ENCODE measurements around the gene TYRP1.

Gene TYRP1, protein sequence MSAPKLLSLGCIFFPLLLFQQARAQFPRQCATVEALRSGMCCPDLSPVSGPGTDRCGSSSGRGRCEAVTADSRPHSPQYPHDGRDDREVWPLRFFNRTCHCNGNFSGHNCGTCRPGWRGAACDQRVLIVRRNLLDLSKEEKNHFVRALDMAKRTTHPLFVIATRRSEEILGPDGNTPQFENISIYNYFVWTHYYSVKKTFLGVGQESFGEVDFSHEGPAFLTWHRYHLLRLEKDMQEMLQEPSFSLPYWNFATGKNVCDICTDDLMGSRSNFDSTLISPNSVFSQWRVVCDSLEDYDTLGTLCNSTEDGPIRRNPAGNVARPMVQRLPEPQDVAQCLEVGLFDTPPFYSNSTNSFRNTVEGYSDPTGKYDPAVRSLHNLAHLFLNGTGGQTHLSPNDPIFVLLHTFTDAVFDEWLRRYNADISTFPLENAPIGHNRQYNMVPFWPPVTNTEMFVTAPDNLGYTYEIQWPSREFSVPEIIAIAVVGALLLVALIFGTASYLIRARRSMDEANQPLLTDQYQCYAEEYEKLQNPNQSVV

DNA sequence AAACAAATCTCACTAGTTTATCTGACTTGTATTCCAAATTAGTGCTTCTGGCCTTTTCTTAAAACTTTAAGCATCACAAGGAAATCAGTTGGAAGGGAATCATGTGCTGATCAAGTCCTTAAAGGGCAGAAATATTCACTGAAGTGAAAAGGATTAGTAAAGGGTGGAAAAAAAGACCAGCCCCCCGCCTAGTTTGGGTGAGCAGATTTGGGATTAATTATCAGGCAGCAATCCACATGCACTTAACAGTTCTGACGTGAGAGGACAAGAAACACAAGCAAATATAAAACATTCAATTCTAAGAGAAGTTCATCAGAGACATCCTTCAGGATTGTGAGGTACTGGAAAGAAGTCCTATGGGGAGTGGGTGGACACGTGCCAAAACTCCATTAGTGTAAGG, at the start of gene TYRP1:
TYRP1 (plus strand) TSS at position 245 of the 400 bp plus-strand sequence. CDS start 612 bp downstream, outside the sequence.
- Histone ChIP-seq H3K27me3 (ENCODE audit: control insufficient read depth, insufficient read depth, low read length) (no peaks in the 10 kb centered on the region), H3K36me3 (ENCODE audit: control insufficient read depth, insufficient read depth, low read length) (no peaks in the 10 kb centered on the region), H3K9me3 (ENCODE audit: control insufficient read depth, low read length) (no peaks in the 10 kb centered on the region), H3K9ac (ENCODE audit: low read length) (no peak within 1 kb of the TSS), H3K4me3 (ENCODE audit: low read length) (no peak within 1 kb of the TSS), H3K4me1 (ENCODE audit: control insufficient read depth, insufficient read depth, low read length) (no peaks in the 10 kb centered on the region)

GRCh38 chr9:12643686-12644085, 49.5 kb upstream of the TYRP1 start:
- H3K4me1 ChIP-seq (ENCODE audit: control insufficient read depth, insufficient read depth, low read length): no peaks in the 10 kb centered on the region
- no peaks in the 10 kb centered on the region for H3K36me3 ChIP-seq (ENCODE audit: control insufficient read depth, insufficient read depth, low read length)
- H3K27me3 ChIP-seq (ENCODE audit: control insufficient read depth, insufficient read depth, low read length): no peaks in the 10 kb centered on the region
- H3K4me3 ChIP-seq (ENCODE audit: low read length): no peak overlapping the region
- no peaks in the 10 kb centered on the region for H3K9me3 ChIP-seq (ENCODE audit: control insufficient read depth, low read length)
- no peak overlapping the region for H3K9ac ChIP-seq (ENCODE audit: low read length)

GRCh38 chr9:12648925-12649324, 44.3 kb upstream of the TYRP1 start:
- H3K9me3 ChIP-seq (ENCODE audit: control insufficient read depth, low read length): no peaks in the 10 kb centered on the region
- H3K36me3 ChIP-seq (ENCODE audit: control insufficient read depth, insufficient read depth, low read length): no peaks in the 10 kb centered on the region

GRCh38 chr9:12651125-12651524, 42.1 kb upstream of the TYRP1 start:
- no peak overlapping the region for H3K4me3 ChIP-seq (ENCODE audit: low read length)
- H3K4me1 ChIP-seq (ENCODE audit: control insufficient read depth, insufficient read depth, low read length): no peaks in the 10 kb centered on the region
- H3K27me3 ChIP-seq (ENCODE audit: control insufficient read depth, insufficient read depth, low read length): no peaks in the 10 kb centered on the region
- H3K9ac ChIP-seq (ENCODE audit: low read length): no peak overlapping the region
- H3K9me3 ChIP-seq (ENCODE audit: control insufficient read depth, low read length): no peaks in the 10 kb centered on the region
- no peaks in the 10 kb centered on the region for H3K36me3 ChIP-seq (ENCODE audit: control insufficient read depth, insufficient read depth, low read length)

More at GRCh38 chr9:12648925-12649324, 44.3 kb upstream of the TYRP1 start:
- Histone ChIP-seq H3K9ac (ENCODE audit: low read length) (no peak overlapping the region), H3K27me3 (ENCODE audit: control insufficient read depth, insufficient read depth, low read length) (no peaks in the 10 kb centered on the region), H3K4me3 (ENCODE audit: low read length) (no peak overlapping the region), H3K4me1 (ENCODE audit: control insufficient read depth, insufficient read depth, low read length) (no peaks in the 10 kb centered on the region)

DNA sequence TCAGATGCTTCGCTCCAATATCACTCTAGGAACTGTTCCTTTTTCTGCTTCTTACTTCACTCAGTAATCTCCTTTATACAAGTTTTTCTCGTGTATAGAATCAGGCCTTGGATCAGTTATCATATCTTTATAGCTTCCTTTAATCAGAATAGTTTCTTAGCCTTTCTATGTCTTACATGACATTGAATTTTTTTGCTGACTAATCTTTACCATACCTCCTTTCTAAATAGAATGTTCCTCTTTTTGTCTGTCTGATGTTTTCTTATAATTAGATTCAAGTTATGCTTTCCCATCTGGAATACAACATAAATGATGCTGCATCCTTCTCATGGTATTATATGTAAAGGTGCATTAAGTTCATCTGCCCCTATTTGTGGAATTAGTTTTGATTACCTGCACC, 40.2 kb upstream of the TYRP1 start:
- Histone ChIP-seq H3K4me3 (ENCODE audit: low read length) (no peak overlapping the region), H3K36me3 (ENCODE audit: control insufficient read depth, insufficient read depth, low read length) (no peaks in the 10 kb centered on the region), H3K27me3 (ENCODE audit: control insufficient read depth, insufficient read depth, low read length) (no peaks in the 10 kb centered on the region), H3K4me1 (ENCODE audit: control insufficient read depth, insufficient read depth, low read length) (no peaks in the 10 kb centered on the region), H3K9ac (ENCODE audit: low read length) (no peak overlapping the region), H3K9me3 (ENCODE audit: control insufficient read depth, low read length) (no peaks in the 10 kb centered on the region)

- Histone ChIP-seq H3K4me3 (ENCODE audit: low read length) (no peak overlapping the region), H3K9me3 (ENCODE audit: control insufficient read depth, low read length) (no peaks in the 10 kb centered on the region), H3K27me3 (ENCODE audit: control insufficient read depth, insufficient read depth, low read length) (no peaks in the 10 kb centered on the region), H3K4me1 (ENCODE audit: control insufficient read depth, insufficient read depth, low read length) (no peaks in the 10 kb centered on the region), H3K36me3 (ENCODE audit: control insufficient read depth, insufficient read depth, low read length) (no peaks in the 10 kb centered on the region), H3K9ac (ENCODE audit: low read length) (no peak overlapping the region)
Observed at GRCh38 chr9:12656803-12657202, 36.4 kb upstream of the TYRP1 start.

- Histone ChIP-seq H3K36me3 (ENCODE audit: control insufficient read depth, insufficient read depth, low read length) (no peaks in the 10 kb centered on the region), H3K9ac (ENCODE audit: low read length) (no peak overlapping the region), H3K4me1 (ENCODE audit: control insufficient read depth, insufficient read depth, low read length) (no peaks in the 10 kb centered on the region), H3K9me3 (ENCODE audit: control insufficient read depth, low read length) (no peaks in the 10 kb centered on the region), H3K27me3 (ENCODE audit: control insufficient read depth, insufficient read depth, low read length) (no peaks in the 10 kb centered on the region), H3K4me3 (ENCODE audit: low read length) (no peak overlapping the region)
Observed at GRCh38 chr9:12657233-12657632, 36.0 kb upstream of the TYRP1 start.

DNA sequence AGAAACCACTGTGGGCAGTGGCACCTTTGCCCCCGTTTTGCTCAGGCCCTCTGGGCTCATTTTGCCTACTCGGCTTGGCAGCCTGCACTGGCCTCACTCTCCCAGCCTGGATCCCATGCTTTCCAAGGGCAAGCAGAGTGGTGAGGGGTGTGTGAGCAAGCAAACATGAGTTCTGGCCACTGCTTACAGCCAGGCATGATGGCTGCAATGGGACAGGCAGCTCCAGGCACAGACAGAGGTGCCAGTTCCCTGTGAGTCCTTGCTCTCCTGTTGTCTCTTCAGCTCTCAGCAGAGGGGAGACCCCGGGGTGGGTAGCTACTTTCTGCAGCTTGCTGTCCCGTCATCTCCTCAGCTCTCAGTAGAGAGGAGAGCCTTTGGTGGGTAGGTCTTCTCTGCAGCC, 35.2 kb upstream of the TYRP1 start:
- Histone ChIP-seq H3K9me3 (ENCODE audit: control insufficient read depth, low read length) (no peaks in the 10 kb centered on the region), H3K36me3 (ENCODE audit: control insufficient read depth, insufficient read depth, low read length) (no peaks in the 10 kb centered on the region), H3K27me3 (ENCODE audit: control insufficient read depth, insufficient read depth, low read length) (no peaks in the 10 kb centered on the region)

DNA sequence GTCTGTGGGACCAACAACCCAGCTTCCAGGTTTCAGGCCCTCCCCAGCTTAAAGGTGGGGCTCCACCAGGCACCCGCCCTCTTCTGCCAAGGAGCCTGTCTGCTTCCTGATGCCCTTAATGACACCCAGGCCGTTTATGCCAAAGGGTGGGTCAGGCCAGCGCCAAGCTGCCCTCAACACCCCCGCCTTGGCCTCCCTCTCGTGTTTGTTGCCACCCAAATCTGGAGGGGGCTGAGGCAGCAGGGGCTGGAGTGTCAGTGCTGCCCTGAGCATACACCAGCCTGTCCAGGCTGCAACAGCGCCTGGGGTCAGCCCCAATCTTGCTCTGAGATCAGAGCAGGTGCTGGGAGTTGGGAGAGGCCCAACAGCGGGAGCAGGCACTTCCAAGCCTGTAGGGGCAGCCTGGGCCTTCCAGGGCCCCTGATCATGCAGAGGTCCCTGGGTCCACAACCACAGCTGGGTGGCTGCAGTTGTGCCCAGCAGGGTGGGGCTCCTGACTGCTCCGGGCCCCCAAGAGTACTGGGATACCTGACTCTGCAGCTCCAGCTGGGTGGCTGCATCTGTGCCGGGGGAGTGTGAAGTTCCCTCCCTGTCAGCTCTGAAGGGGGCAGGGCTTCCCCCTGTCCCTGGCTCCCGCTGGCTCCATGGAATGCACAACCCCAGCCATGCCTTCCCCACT, 34.5 kb upstream of the TYRP1 start:
- Histone ChIP-seq H3K4me3 (ENCODE audit: low read length) (no peak overlapping the region), H3K9me3 (ENCODE audit: control insufficient read depth, low read length) (no peaks in the 10 kb centered on the region), H3K27me3 (ENCODE audit: control insufficient read depth, insufficient read depth, low read length) (no peaks in the 10 kb centered on the region), H3K36me3 (ENCODE audit: control insufficient read depth, insufficient read depth, low read length) (no peaks in the 10 kb centered on the region), H3K9ac (ENCODE audit: low read length) (no peak overlapping the region), H3K4me1 (ENCODE audit: control insufficient read depth, insufficient read depth, low read length) (no peaks in the 10 kb centered on the region)

More for the DNA sequence above, 35.2 kb upstream of the TYRP1 start:
- Histone ChIP-seq H3K9ac (ENCODE audit: low read length) (no peak overlapping the region), H3K4me1 (ENCODE audit: control insufficient read depth, insufficient read depth, low read length) (no peaks in the 10 kb centered on the region), H3K4me3 (ENCODE audit: low read length) (no peak overlapping the region)

GRCh38 chr9:12659220-12659619, 34.0 kb upstream of the TYRP1 start:
- no peaks in the 10 kb centered on the region for H3K27me3 ChIP-seq (ENCODE audit: control insufficient read depth, insufficient read depth, low read length)

GRCh38 chr9:12666813-12667212, 26.4 kb upstream of the TYRP1 start:
- Histone ChIP-seq H3K4me3 (ENCODE audit: low read length) (no peak overlapping the region), H3K9ac (ENCODE audit: low read length) (no peak overlapping the region), H3K9me3 (ENCODE audit: control insufficient read depth, low read length) (no peaks in the 10 kb centered on the region), H3K27me3 (ENCODE audit: control insufficient read depth, insufficient read depth, low read length) (no peaks in the 10 kb centered on the region), H3K4me1 (ENCODE audit: control insufficient read depth, insufficient read depth, low read length) (no peaks in the 10 kb centered on the region), H3K36me3 (ENCODE audit: control insufficient read depth, insufficient read depth, low read length) (no peaks in the 10 kb centered on the region)

More at GRCh38 chr9:12659220-12659619, 34.0 kb upstream of the TYRP1 start:
- Histone ChIP-seq H3K4me1 (ENCODE audit: control insufficient read depth, insufficient read depth, low read length) (no peaks in the 10 kb centered on the region), H3K9ac (ENCODE audit: low read length) (no peak overlapping the region), H3K4me3 (ENCODE audit: low read length) (no peak overlapping the region), H3K36me3 (ENCODE audit: control insufficient read depth, insufficient read depth, low read length) (no peaks in the 10 kb centered on the region), H3K9me3 (ENCODE audit: control insufficient read depth, low read length) (no peaks in the 10 kb centered on the region)

- no peaks in the 10 kb centered on the region for H3K4me1 ChIP-seq (ENCODE audit: control insufficient read depth, insufficient read depth, low read length)
- H3K9me3 ChIP-seq (ENCODE audit: control insufficient read depth, low read length): no peaks in the 10 kb centered on the region
- H3K4me3 ChIP-seq (ENCODE audit: low read length): no peak overlapping the region
- H3K36me3 ChIP-seq (ENCODE audit: control insufficient read depth, insufficient read depth, low read length): no peaks in the 10 kb centered on the region
- H3K9ac ChIP-seq (ENCODE audit: low read length): no peak overlapping the region
- H3K27me3 ChIP-seq (ENCODE audit: control insufficient read depth, insufficient read depth, low read length): no peaks in the 10 kb centered on the region
Observed at GRCh38 chr9:12667892-12668291, 25.3 kb upstream of the TYRP1 start.
